OCI-LY1 (cell line): ENCODE data around the gene AREL1.
"Not testable (repeated sequence)": the region's sequence is repeated elsewhere in the genome, so short reads cannot be mapped to it uniquely, and the experiment has no call there.

Source experiments
- H2AFZ ChIP-seq: fragments of 200-600 bp; sonication (generic), shearing (Covaris generic); 2 replicates; pipeline ENCODE4 v1.6.0; 2014; ENCODE audit warnings: antibody characterized with exemption, mild to moderate bottlenecking, low read length
- H3F3A ChIP-seq: fragments of 200-600 bp; sonication (generic), shearing (Covaris generic); 2 replicates; pipeline ENCODE4 v1.6.0; 2014; ENCODE audit warnings: mild to moderate bottlenecking, antibody characterized with exemption, low read length, moderate library complexity; ENCODE audit not compliant: insufficient read depth
- H3K27ac ChIP-seq: fragments of 200-600 bp; sonication (generic); 2 replicates; pipeline ENCODE4 v1.5.1; 2014; ENCODE audit warnings: low read length, mixed run types, mild to moderate bottlenecking, low read depth; ENCODE audit not compliant: poor library complexity, severe bottlenecking
- H3K27me3 ChIP-seq: fragments of 200-600 bp; sonication (generic); 2 replicates; pipeline ENCODE4 v1.6.0; 2014; ENCODE audit warnings: antibody characterized with exemption, mild to moderate bottlenecking, low read length, moderate library complexity; ENCODE audit not compliant: insufficient read depth
- H3K36me3 ChIP-seq: fragments of 200-600 bp; sonication (generic); 2 replicates; pipeline ENCODE4 v1.6.1; 2014; ENCODE audit warnings: mild to moderate bottlenecking, antibody characterized with exemption, low read length, moderate library complexity, mixed read lengths; ENCODE audit not compliant: insufficient read depth
- H3K4me1 ChIP-seq: fragments of 200-600 bp; sonication (generic); 2 replicates; pipeline ENCODE4 v1.5.1; 2014; ENCODE audit warnings: mild to moderate bottlenecking, low read length, moderate library complexity; ENCODE audit not compliant: insufficient read depth, severe bottlenecking
- H3K4me2 ChIP-seq: fragments of 200-600 bp; sonication (generic), shearing (Covaris generic); 2 replicates; pipeline ENCODE4 v1.6.1; 2014; ENCODE audit warnings: low read length
- H3K4me3 ChIP-seq: fragments of 200-600 bp; sonication (generic); 2 replicates; pipeline ENCODE4 v1.5.1; 2014; ENCODE audit warnings: low read length, low read depth, mild to moderate bottlenecking, mixed read lengths; ENCODE audit not compliant: poor library complexity, severe bottlenecking
- H3K79me2 ChIP-seq: fragments of 200-600 bp; shearing (Covaris generic); 2 replicates; pipeline ENCODE4 v1.6.1; 2016; ENCODE audit warnings: mixed run types, low read length, mixed read lengths; ENCODE audit not compliant: insufficient read depth
- H3K9ac ChIP-seq: fragments of 200-600 bp; sonication (generic), shearing (Covaris generic); 2 replicates; pipeline ENCODE4 v1.6.1; 2014; ENCODE audit warnings: mild to moderate bottlenecking, low read length, mixed read lengths
- H3K9me2 ChIP-seq: fragments of 200-600 bp; sonication (generic), shearing (Covaris generic); 2 replicates; pipeline ENCODE4 v1.6.1; 2014; ENCODE audit warnings: low read depth, mild to moderate bottlenecking, low read length, mixed read lengths
- H3K9me3 ChIP-seq: fragments of 200-600 bp; shearing (Covaris generic); 2 replicates; pipeline ENCODE4 v1.6.1; 2014; ENCODE audit warnings: low read length, mixed read lengths
- H4K20me1 ChIP-seq: fragments of 200-600 bp; sonication (generic), shearing (Covaris generic); 2 replicates; pipeline ENCODE4 v1.6.0; 2016; ENCODE audit warnings: mild to moderate bottlenecking, low read length; ENCODE audit not compliant: insufficient read depth
- EZH2 ChIP-seq: fragments of 200-600 bp; sonication (generic), shearing (Covaris generic); IDR thresholded peaks from 2 replicates; pipeline ENCODE4 v1.8.0; 2017; ENCODE audit warnings: borderline replicate concordance, mixed run types, mild to moderate bottlenecking, antibody characterized with exemption, low read length, moderate library complexity, mixed read lengths
- TF ChIP-seq, protein P1 (sequence below): fragments of 200-600 bp; sonication (generic), shearing (Covaris generic); IDR thresholded peaks from 2 replicates; pipeline ENCODE4 v1.5.1; 2017; ENCODE audit warnings: mild to moderate bottlenecking, antibody characterized with exemption, low read length, moderate library complexity, mixed read lengths

Gene AREL1, protein sequence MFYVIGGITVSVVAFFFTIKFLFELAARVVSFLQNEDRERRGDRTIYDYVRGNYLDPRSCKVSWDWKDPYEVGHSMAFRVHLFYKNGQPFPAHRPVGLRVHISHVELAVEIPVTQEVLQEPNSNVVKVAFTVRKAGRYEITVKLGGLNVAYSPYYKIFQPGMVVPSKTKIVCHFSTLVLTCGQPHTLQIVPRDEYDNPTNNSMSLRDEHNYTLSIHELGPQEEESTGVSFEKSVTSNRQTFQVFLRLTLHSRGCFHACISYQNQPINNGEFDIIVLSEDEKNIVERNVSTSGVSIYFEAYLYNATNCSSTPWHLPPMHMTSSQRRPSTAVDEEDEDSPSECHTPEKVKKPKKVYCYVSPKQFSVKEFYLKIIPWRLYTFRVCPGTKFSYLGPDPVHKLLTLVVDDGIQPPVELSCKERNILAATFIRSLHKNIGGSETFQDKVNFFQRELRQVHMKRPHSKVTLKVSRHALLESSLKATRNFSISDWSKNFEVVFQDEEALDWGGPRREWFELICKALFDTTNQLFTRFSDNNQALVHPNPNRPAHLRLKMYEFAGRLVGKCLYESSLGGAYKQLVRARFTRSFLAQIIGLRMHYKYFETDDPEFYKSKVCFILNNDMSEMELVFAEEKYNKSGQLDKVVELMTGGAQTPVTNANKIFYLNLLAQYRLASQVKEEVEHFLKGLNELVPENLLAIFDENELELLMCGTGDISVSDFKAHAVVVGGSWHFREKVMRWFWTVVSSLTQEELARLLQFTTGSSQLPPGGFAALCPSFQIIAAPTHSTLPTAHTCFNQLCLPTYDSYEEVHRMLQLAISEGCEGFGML

GRCh38 chr14:74712499-74713394 lies at the start of gene AREL1, which contains the start of gene FCF1:
TSS of gene AREL1 (minus strand) at chr14:74713080. CDS start at chr14:74685615, 27,465 bp downstream.
TSS of gene FCF1 (plus strand) at chr14:74713144. CDS start at chr14:74713198, 54 bp downstream.
- Histone ChIP-seq H3K79me2 (peaks cover 54% of the 10 kb centered on the region), H3K27ac (no peak within 1 kb of the TSS), H3K27me3 (no peaks in the 10 kb centered on the region), H3K36me3 (peaks cover 25% of the 10 kb centered on the region; the same call in 1 of the 2 replicates), H4K20me1 (no peaks in the 10 kb centered on the region), H3K9ac (peak within 1 kb of the TSS; percentile 76), H2AFZ (no peak within 1 kb of the TSS), H3K4me1 (peaks cover 26% of the 10 kb centered on the region), H3K9me3 (no peaks in the 10 kb centered on the region), H3K4me2 (peak within 1 kb of the TSS; percentile 92), H3F3A (no peaks in the 10 kb centered on the region), H3K9me2 (no peaks in the 10 kb centered on the region), H3K4me3 (peak within 1 kb of the TSS; percentile 93)
- TF ChIP-seq EZH2, result no peak
- TF ChIP-seq, protein P1, sequence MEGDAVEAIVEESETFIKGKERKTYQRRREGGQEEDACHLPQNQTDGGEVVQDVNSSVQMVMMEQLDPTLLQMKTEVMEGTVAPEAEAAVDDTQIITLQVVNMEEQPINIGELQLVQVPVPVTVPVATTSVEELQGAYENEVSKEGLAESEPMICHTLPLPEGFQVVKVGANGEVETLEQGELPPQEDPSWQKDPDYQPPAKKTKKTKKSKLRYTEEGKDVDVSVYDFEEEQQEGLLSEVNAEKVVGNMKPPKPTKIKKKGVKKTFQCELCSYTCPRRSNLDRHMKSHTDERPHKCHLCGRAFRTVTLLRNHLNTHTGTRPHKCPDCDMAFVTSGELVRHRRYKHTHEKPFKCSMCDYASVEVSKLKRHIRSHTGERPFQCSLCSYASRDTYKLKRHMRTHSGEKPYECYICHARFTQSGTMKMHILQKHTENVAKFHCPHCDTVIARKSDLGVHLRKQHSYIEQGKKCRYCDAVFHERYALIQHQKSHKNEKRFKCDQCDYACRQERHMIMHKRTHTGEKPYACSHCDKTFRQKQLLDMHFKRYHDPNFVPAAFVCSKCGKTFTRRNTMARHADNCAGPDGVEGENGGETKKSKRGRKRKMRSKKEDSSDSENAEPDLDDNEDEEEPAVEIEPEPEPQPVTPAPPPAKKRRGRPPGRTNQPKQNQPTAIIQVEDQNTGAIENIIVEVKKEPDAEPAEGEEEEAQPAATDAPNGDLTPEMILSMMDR, result no peak

GRCh38 chr14:74758505-74758904 lies 45.6 kb upstream of the AREL1 start:
- H3K36me3 ChIP-seq, H3K9ac ChIP-seq, H3K9me2 ChIP-seq, H3F3A ChIP-seq, H3K79me2 ChIP-seq, H3K27me3 ChIP-seq, H3K4me3 ChIP-seq, H3K4me2 ChIP-seq, H3K4me1 ChIP-seq, H2AFZ ChIP-seq, H3K9me3 ChIP-seq, H4K20me1 ChIP-seq, H3K27ac ChIP-seq: not testable (repeated sequence)

DNA sequence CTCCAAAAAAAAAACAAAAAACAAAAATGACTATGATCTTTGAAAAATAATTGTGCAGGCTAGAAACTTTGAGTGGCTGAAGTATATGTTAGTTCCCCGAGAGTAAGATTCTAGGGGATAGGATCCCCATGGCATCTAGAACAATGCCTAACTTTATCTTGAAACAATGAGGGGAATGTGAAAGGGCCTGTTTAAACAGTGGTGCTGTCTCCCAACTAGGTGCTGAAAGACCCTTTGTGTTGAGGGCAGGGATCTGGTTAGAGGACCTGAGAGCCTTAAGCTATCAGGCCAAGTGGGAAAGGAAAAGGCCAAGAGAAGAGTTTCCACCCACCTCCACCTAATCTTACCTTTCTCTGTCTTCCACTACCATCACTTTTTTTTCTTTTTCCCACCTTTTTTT lies 43.4 kb upstream of the AREL1 start:
- Histone ChIP-seq H3K9me3 (peaks cover 6% of the 10 kb centered on the region; the same call in 1 of the 2 replicates), H2AFZ (no peak overlapping the region), H4K20me1 (no peaks in the 10 kb centered on the region), H3F3A (no peaks in the 10 kb centered on the region), H3K36me3 (no peaks in the 10 kb centered on the region), H3K4me1 (no peaks in the 10 kb centered on the region), H3K79me2 (no peaks in the 10 kb centered on the region), H3K9me2 (no peaks in the 10 kb centered on the region), H3K4me3 (no peak overlapping the region), H3K4me2 (no peak overlapping the region), H3K9ac (no peak overlapping the region), H3K27me3 (no peaks in the 10 kb centered on the region), H3K27ac (no peak overlapping the region)
- TF ChIP-seq, protein P1, result no peak
- no peak for TF ChIP-seq EZH2
